ENCODE data around the gene CCDC33.

The CCDC33 gene

GRCh38 chr15:74217907-74218885, 17.9 kb upstream of the CCDC33 start:
- Histone ChIP-seq H3K9me3 (ENCODE audit: control insufficient read depth, insufficient read depth, low read depth, low read length) (no peaks in the 10 kb centered on the region), H3K27ac (ENCODE audit: extremely low read depth, low read depth, low read length) (no peak overlapping the region), H3K4me1 (ENCODE audit: control insufficient read depth, insufficient read depth, low read length) (peaks cover 26% of the 10 kb centered on the region)

GRCh38 chr15:74220475-74221248, 15.5 kb upstream of the CCDC33 start:
- TF ChIP-seq HIC1 (tag by site-specific recombination; IDR thresholded peaks at IDR 0.05) (no peak), ZNF624 (tag by site-specific recombination; IDR thresholded peaks at IDR 0.05) (no peak), PATZ1 (tag by site-specific recombination; IDR thresholded peaks at IDR 0.05) (peak; percentile 18; the same call in 1 of the 2 replicates), ZNF768 (tag by site-specific recombination; IDR thresholded peaks at IDR 0.05) (no peak), ZBTB17 (tag by site-specific recombination; IDR thresholded peaks at IDR 0.05) (0 out of 2 replicates have a peak, but pooled peaks have one; percentile 34), EGR2 (tag by site-specific recombination; IDR thresholded peaks at IDR 0.05; ENCODE audit: low read depth) (no peak), ZNF132 (tag by site-specific recombination; IDR thresholded peaks at IDR 0.05; ENCODE audit: borderline replicate concordance) (no peak), ZNF555 (tag by site-specific recombination; conservative IDR thresholded peaks at IDR 0.05) (no peak), ZNF747 (tag by site-specific recombination; IDR thresholded peaks at IDR 0.05) (no peak), PRDM10 (tag by site-specific recombination; IDR thresholded peaks at IDR 0.05) (no peak), ZNF398 (tag by site-specific recombination; IDR thresholded peaks at IDR 0.05) (peak; percentile 80), ZNF629 (tag by site-specific recombination; IDR thresholded peaks at IDR 0.05) (no peak), ZNF488 (tag by site-specific recombination; IDR thresholded peaks at IDR 0.05) (no peak), IKZF3 (tag by site-specific recombination; IDR thresholded peaks at IDR 0.05) (peak; percentile 10; the same call in 1 of the 2 replicates)
- Histone ChIP-seq H3K4me3 (ENCODE audit: low read depth, low read length) (no peak overlapping the region), H3K9me3 (ENCODE audit: control insufficient read depth, insufficient read depth, low read depth, low read length) (no peaks in the 10 kb centered on the region), H3K36me3 (ENCODE audit: control insufficient read depth in 2 of 2, insufficient read depth in 1 of 2, low read length in 2 of 2) (no peaks in the 10 kb centered on the region), H3K27ac (ENCODE audit: extremely low read depth, low read depth, low read length) (no peak overlapping the region), H3K4me1 (ENCODE audit: control insufficient read depth, insufficient read depth, low read length) (peaks cover 28% of the 10 kb centered on the region)
- POLR2A ChIA-PET = interaction anchor here (0.6 to 0.8 kb wide), 2 partner anchors 12 to 97 kb away, joined by 3 to 4 read pairs; no protein-coding TSS in a partner anchor
- CTCF ChIA-PET = interaction anchor here (0.6 to 0.9 kb wide), 6 partner anchors 19 to 313 kb away, joined by 3 to 4 read pairs (median 3); no protein-coding TSS in a partner anchor

More at GRCh38 chr15:74217907-74218885, 17.9 kb upstream of the CCDC33 start:
- no peaks in the 10 kb centered on the region for H3K36me3 ChIP-seq (ENCODE audit: control insufficient read depth in 2 of 2, insufficient read depth in 1 of 2, low read length in 2 of 2)
- ChIA-PET CTCF (interaction anchor here (0.5 kb wide), 1 partner anchor 90 kb away, joined by 4 read pairs; no protein-coding TSS in a partner anchor), POLR2A (no interaction called here)
- TF ChIP-seq KLF1 (tag by site-specific recombination; IDR thresholded peaks at IDR 0.05) (peak; percentile 73), MEIS1 (CRISPR knock-in tag; IDR thresholded peaks at IDR 0.05; ENCODE audit: borderline replicate concordance) (no peak)
- no peak overlapping the region for H3K4me3 ChIP-seq (ENCODE audit: low read depth, low read length)
